ENCODE measurements around the gene C19orf81.

Gene C19orf81

DNA sequence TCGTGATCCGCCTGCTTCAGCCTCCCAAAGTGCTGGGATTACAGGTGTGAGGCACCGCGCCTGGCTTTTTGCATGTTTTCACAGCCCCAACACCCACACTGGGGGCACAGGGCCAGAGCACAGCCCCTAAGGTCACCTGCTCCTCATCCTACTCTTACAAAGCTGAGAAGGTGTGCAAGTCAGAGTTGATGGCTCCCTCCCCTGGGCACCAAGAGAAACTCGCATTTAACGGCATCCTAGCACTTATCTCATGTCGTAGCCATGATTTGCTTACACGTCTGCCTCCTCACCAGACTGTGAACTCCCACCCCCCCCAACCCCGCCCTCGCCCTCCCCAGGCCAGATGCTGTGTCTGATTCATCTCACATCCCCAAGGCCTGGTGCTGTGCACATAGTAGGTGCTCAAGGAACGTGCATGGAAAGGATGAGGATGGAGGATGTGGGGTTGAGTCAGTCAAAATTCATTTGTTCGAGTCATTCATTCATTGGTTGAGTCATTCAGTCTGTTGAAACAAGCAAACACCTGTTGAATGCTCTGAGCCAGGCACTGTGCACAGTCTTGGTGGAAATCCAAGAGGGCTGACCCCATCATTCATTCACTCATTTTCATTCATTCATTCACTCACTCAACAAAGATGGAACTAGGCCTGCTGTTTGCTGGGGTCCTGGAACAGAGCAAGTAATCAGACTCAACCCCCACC lies 59.1 kb downstream of the C19orf81 start:
- no peak overlapping the region for H2AFZ ChIP-seq (ENCODE audit: low read length)
- H3K79me2 ChIP-seq (ENCODE audit: insufficient read depth, low read length), result no peaks in the 10 kb centered on the region
- no peak overlapping the region for H3K4me3 ChIP-seq (ENCODE audit: low read length, poor library complexity, severe bottlenecking)
- no peaks in the 10 kb centered on the region for H4K20me1 ChIP-seq (ENCODE audit: insufficient read depth, low read length, poor library complexity, severe bottlenecking)
- H3K9me2 ChIP-seq (replicated peaks; ENCODE audit: low read depth, low read length), result no peaks in the 10 kb centered on the region
- H3K9ac ChIP-seq (ENCODE audit: low read depth, low read length, poor library complexity, severe bottlenecking), result no peak overlapping the region
- peaks cover 12% of the 10 kb centered on the region for H3K4me1 ChIP-seq (ENCODE audit: insufficient read depth, low read length, poor library complexity, severe bottlenecking)
- H3K36me3 ChIP-seq (ENCODE audit: insufficient read depth, low read length), result no peaks in the 10 kb centered on the region
- TF ChIP-seq, protein P1, sequence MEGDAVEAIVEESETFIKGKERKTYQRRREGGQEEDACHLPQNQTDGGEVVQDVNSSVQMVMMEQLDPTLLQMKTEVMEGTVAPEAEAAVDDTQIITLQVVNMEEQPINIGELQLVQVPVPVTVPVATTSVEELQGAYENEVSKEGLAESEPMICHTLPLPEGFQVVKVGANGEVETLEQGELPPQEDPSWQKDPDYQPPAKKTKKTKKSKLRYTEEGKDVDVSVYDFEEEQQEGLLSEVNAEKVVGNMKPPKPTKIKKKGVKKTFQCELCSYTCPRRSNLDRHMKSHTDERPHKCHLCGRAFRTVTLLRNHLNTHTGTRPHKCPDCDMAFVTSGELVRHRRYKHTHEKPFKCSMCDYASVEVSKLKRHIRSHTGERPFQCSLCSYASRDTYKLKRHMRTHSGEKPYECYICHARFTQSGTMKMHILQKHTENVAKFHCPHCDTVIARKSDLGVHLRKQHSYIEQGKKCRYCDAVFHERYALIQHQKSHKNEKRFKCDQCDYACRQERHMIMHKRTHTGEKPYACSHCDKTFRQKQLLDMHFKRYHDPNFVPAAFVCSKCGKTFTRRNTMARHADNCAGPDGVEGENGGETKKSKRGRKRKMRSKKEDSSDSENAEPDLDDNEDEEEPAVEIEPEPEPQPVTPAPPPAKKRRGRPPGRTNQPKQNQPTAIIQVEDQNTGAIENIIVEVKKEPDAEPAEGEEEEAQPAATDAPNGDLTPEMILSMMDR (conservative IDR thresholded peaks at IDR 0.05; ENCODE audit: low read length), result no peak
- no peaks in the 10 kb centered on the region for H3K27me3 ChIP-seq (ENCODE audit: insufficient read depth, low read length, poor library complexity, severe bottlenecking)
- no peaks in the 10 kb centered on the region for H3F3A ChIP-seq (ENCODE audit: low read depth)
- H3K9me3 ChIP-seq (ENCODE audit: insufficient read depth, low read depth, low read length), result no peaks in the 10 kb centered on the region
- no peak overlapping the region for H3K4me2 ChIP-seq (ENCODE audit: low read depth, low read length, poor library complexity, severe bottlenecking)
